HG03045 (cell line): Measurements from ENCODE around the gene STXBP5.
"Not testable (repeated sequence)": the region's sequence is repeated elsewhere in the genome, so short reads cannot be mapped to it uniquely, and the experiment has no call there.

Experiments
- ATAC-seq: cut with Tn5 transposase; IDR thresholded peaks from one replicate; pipeline ENCODE4 v1.9.1; 2021; ENCODE audit warnings: mild to moderate bottlenecking, moderate library complexity; ENCODE audit not compliant: unreplicated experiment

The STXBP5 gene

DNA sequence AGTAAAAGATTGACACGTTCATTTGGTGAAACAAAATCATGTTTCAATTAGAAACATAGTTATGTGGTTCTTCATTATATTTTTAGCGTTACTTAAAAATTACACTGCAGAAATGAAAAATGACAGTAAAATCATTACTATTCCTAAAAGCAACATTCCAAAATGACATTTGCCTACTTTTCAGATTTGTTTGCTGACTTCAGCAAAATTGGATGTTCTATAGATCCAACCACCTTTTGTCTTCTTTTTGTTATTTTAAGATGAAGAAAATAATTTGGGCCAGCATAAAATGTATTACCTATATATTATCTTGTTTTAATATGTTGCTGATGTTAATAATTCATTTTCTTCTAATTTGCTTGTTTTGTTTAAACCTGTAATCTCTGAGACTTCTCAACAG is 30.5 kb downstream of the STXBP5 start:
- ATAC-seq, result no peak

DNA sequence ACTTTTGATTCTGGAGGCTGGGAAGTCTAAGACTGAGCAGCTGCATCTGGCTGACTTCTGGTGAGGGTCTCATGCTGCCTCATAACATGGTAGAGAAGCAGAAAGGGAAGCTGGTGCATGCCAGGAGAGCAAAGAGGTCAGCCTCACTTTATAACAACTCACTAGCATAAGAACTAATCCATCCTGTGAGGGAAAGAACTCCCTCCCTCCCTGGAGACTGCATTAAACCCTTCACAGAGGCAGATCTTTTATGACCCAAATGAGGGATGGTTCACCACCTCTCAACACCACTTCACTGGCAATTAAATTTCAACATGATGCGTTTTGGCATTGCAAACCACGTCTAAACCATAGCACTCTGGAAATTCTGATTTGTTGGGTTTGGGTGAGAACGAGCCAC is 33.9 kb downstream of the STXBP5 start:
- no peak for ATAC-seq

DNA sequence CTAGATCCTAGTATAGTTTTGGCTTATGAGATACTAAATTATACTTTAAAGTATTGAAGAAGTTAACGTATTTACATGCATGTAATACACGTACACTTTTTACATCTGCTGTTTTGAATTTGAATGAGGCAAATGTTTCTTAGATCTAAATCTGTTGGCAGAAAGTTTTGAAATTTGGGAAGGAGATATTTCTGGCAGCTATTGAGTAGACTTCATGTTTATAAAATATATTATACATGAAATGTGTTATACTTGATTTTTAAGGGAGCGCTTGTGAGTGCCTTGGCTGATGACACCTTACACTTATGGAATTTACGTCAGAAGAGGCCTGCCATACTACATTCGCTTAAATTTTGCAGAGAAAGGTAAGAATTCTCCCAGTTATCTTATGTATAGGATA is 34.7 kb downstream of the STXBP5 start:
- ATAC-seq, result no peak

DNA sequence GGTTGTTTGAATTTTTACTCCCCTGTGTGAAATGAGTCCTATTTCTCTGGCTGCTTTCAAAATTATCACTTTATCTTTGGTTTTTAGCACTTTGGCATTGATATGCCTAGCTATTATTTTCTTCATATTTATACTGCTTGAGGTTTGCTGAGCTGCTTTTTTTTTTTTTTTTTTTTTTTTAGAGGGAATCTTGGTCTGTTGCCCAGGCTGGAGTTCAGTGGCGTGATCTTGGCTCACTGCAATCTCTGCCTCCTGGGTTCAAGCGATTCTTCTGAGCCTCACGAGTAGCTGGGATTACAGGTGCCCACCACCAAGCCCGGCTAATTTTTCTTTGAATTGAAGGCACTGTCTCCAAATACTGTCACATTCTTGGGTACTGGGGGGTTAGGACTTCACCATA is 40.6 kb downstream of the STXBP5 start:
- ATAC-seq, result no peak

DNA sequence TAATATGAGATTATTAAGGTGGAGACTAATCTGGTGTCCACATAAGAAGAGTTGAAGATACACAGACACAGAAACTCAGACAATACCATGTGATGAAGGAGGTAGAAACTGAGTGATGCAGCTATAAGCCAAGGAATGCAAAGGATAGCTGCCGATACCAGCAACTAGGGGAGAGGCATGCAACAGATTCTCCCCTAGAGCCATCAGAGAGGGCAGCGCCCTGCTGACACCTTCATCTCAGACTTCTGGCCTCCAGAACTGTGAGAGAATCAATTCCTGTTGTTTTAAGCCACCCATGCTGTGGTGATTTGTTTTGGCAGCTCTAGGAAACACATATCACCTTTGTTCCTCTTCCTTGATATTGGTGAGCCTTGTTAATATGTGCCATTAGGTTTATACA is 41.5 kb downstream of the STXBP5 start:
- ATAC-seq, result no peak

DNA sequence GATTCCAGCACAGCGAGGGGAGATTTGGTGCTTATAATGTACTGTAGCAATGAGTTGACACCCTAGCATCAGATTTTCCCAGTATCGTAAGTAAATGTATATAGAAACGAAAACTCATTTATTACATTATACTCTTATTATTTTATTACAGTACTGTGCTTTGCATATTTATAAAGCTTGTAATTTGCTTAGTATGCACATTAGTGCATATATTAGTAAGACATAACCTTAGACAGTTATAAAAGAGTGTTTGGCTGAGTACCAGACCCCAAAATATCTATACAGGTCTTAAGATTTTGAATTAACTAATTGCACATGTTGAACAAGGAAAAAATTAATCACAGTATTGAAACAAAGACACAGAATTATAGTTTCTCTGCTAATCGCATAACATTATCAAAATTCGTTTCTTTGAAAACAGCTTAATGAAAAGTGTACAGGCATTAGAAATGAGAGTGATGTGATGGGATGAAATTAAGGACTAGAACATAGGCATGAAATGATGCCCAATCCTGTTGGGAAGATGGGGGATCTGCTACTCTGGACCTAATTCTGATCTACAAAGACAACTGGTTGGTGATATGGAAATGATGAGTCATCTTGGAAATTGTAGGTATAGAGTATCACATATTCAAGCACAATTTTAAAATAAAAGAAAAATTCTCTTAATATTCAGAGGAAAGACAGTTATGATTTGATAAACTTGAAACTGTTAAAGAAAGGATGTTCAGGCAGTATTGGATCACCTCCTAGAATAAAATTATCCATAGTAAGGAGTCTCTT is 42.8 kb downstream of the STXBP5 start:
- ATAC-seq, result no peak

DNA sequence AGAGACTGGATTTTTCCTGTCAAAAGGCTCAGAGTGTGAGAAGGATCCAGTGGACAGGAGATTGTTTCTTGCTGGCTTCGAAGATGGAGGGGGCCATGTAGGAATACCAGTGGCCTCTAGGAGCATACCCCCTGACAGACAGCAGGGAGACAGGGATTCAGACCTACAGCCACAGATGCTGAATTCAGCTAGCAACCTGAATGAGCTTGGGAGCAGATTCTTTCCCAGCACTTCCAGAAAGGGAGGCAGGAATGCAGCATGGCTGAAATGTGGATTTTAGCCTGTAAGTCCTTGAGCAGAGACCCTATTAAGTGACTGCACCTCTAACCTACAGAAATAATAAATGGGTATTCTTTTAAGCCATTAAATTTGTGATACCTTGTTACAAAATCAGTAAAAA is 44.6 kb downstream of the STXBP5 start:
- ATAC-seq, result no peak

DNA sequence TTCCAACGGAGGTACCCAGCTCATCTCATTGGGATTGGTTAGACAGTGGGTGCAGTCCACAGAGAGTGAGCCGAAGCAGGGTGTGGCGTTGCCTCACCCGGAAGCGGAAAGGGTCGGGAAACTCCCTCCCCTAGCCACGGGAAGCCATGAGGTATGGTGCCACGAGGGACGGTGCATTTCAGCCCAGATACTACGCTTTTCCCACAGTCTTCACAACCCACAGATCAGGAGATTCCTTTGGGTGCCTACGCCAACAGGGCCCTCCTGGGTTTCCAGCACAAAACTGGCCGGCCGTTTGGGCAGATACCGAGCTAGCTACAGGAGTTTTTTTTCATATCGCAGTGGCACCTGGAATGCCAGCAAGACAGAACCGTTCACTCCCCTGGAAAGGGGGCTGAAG is 46.9 kb downstream of the STXBP5 start:
- ATAC-seq, result no peak

DNA sequence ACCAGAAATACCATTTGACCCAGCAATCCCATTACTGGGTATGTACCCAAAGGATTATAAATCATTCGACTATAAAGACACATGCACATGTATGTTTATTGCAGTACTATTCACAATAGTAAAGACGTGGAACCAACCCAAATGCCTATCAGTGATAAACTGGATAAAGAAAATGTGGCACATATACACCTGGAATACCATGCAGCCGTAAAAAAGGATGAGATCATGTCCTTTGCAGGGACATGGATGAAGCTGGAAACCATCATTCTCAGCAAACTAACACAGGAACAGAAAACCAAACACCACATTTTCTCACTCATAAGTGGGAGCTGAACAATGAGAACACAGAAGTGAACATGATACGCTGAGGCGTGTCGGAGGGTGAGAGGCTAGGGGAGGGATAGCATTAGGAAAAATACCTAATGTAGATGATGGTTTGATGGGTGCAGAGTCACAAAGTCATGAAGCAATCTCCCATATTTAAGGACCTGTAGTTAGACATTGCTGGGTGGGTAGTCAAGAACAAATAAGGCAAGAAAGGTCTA is 50.8 kb downstream of the STXBP5 start:
- ATAC-seq, result not testable (repeated sequence)

DNA sequence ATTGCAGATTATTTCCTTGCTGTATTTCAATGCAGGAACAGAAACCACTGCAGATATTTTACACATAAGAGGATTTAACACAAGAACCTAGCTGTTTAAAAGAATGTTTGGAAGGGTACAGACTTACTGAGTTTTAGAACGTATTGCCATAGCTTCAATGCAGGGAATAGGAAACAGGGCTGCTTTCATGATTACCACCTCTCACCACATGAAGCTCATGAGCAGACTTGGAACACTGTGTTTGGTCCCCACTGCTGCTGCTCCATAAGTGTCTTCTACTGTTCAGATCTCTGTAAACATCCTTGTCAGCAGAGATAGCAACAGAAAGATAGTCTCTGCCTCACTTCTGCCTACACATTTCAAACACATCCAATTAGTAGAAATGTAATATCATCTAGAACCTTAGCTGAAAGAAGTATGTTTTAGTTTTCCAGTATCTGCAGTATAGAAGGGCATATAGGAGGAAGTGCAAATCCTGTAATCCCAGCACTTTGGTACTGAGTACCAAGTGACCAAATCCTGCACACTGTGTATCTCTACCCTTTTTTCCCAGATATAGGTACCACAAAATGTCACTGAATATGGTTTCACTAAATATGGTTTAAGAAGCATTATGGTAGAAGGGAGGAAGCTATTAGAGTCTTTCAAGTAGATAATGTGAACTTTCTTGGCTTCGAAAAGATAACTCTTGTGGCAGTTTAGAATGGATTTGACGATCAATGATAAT is 51.9 kb downstream of the STXBP5 start:
- no peak for ATAC-seq

DNA sequence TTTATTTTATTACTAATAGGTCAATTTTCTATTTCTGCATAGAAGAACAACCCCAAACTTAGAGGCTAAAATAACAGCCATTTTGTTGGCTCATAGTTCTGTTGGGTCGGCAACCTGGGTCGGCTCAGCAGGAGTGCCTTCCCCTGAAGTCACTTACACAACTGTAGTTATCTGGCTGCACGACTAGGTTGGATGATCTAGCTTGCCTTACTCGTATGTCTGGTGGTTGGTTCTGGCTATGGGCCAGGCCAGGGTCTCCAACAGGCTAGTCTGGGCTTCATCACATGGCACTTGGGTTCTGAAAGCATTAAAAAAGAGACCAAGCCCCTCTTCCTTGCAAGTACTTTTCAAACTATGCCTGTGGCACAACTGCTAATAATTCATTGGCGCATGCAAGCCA is 53.5 kb downstream of the STXBP5 start:
- ATAC-seq, result no peak

DNA sequence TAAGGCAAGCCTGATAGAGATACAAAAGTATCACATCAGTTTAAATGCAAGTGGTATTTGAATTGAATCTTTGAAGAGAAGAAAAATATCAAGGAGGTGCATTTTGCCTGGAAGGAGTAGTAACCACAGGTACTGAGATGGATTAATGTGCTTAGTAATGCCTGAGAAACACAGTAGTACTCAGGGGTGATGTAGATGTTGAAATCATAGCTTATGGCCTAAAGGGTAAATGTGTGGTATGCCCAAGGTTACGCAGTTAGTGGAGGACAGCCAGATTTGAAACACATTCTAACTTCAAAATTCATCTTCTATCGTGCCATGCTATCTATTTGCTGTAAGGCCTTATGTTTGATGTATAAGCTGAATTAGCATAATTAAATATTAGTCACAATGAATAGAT is 55.9 kb downstream of the STXBP5 start:
- no peak for ATAC-seq

DNA sequence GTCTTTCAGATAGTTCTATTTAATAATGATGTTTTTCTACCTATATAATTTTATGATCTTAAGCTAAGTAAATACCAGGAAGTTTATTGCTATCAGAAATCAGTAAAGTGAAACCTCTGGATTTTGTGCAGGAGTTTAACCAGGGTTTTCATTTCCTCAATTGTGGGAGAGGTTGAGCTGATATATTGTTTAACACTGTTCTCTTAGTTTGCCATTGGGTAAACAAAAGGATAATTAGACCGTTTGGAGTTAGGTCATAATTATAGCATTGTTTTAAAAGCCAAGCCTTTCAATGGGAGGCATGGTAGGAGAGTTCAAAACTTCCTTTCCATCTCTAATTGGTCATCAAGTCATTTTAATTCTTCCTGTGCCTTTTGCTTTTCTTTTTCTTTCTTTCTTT is 58.7 kb downstream of the STXBP5 start:
- no peak for ATAC-seq

DNA sequence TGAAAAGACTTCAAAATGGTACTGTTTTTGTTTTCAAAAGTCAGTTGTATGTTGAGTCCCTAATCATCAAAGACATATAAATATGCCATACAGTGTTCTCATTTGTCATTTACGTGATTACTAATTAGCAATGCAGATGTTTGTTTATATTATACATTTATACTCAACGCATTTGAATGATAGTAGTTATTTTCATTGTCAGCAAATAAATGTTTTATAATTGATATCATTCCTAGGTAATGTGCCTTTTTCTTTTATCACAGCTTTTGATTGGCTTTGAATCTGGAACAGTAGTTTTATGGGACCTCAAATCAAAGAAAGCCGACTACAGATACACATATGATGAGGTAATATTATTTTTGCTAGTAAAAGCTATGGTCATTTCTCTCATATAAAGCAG is 62.6 kb downstream of the STXBP5 start:
- no peak for ATAC-seq

DNA sequence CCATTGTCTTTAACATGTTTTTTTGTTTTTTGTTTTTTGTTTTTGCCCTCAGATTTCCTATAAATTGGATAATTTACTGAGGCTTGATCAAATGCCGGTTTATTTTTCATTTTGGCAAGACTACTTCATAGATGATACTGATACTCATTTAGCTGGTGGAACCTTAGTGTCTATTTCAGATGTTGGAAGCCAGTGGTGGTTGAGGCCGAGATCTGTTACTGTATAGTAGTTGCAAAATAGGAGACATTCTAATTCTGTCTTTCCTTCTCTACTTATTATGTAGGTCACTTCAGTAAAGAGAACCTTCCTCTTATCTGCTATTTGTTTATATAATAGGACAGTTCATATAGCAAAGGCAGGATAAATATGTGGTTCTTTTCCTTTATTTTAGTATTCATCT is 63.4 kb downstream of the STXBP5 start:
- no peak for ATAC-seq

DNA sequence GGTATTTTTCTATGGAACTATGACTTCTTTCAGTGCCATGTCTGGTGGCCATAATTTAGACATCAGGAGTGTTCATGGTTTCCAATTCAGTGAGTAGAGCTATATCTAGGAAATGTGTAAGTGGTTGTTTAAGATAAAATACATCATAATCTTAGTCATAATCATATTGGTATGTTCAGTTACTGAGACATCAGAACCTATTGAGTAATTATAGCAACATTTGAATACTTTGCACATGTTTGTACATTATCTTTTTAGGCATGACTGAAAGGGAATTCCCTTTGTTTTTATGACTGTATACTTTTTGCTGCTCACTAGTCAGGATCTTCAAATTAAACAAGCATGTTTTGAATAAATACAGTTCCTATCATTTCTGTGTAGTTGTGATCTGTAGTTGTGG is 64.0 kb downstream of the STXBP5 start:
- ATAC-seq, result no peak

DNA sequence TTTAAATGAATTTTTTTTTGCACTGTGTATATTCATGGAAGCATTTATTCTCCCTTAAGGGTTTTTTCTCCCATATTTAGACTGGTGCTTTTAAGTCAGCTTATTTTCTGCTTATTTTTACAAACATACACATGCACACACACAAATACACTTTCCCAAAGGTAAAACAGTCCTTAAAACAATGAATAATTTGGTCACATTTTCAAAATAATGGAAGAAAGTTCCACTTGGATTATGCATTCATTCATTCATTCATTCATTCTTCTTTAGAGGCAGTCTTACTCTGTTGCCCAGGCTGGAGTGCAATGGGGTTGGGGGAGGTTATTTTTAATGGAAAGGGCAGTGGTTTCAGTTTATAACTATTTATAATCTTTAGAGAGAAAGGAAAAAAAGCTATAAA is 69.8 kb downstream of the STXBP5 start:
- no peak for ATAC-seq

DNA sequence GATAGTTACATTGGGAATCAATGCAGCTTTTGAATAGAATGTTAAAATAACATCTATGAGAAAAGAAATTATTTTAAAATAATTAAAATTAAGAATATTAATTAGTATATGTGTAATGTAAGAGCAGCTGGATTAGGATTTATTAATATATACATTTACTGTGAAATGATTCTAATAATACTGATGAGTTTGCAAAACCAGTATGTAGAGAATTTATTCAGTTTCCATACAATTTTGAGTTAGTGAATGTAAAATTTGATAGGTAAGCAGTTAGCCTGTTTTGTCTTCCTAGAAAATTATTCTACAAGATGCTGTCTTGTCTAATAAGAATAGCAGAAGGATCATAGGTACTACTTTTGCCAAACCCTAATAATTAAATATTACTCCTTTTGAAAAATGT is 70.6 kb downstream of the STXBP5 start:
- no peak for ATAC-seq

DNA sequence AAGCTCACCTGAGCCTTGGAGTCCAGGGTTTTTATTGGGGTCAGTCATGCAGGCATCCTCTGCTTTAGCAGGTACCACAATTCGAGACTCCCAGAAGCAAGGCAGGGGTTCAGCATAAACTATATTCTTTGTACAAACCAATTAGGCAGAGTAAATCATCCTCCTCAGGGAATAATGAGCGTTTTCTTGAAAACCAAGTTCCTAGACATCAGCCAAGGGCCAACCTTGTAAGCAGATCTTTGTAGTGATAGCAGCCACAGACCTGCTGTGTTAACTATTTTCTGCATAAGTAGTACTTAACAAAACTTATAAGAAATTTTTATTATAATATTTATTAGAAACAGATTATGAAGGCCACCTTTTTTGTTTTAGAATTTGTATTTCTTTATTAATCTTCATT is 74.7 kb downstream of the STXBP5 start:
- no peak for ATAC-seq

DNA sequence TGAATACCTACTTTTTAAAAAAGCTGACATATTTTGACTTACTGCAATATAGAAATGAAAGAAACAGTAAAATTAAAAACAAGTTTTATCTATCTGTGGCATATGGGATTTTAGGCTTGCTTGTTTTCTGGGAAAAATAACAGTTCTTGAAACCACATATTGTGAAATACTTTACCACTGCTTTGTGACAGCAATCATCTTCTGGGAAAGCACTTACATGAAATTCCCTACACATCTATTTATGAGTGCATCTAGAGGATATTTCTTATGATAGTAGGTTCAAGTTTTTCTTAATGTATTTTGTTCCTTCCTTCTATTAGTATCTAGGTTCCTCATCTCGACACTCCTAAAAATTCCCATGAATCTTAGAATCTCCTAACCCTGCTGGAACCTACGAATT is 75.2 kb downstream of the STXBP5 start:
- ATAC-seq, result no peak

DNA sequence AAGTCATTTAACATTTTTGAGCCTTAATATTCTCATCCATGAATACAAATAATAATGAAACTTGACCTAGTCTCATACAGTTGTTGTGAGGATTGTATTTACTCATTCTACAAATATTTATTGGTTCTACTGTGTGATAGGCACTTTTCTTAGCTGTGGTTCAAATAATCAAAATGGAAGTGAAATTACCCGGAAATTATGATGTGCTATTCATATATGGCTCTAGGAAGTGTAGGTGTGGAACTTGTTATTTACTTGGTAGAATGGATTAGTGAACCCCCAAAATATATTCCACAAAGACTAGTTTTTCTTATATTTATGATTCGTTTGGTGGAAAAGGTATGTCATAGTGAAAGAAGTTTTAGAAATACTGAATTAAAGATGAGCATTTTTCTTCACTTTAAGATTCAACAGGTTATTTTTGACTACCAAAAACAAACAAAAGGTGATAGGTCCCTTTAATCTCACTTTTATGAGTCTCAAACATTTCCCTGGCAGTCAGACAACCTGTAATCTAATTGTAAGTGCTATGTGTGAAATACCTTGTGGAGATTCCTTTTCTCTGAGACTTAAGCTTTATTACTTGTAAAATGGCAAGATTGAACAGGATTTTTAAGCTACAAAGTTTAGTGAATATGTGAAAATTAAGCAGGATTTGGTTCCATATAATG is 77.8 kb downstream of the STXBP5 start:
- ATAC-seq, result no peak

DNA sequence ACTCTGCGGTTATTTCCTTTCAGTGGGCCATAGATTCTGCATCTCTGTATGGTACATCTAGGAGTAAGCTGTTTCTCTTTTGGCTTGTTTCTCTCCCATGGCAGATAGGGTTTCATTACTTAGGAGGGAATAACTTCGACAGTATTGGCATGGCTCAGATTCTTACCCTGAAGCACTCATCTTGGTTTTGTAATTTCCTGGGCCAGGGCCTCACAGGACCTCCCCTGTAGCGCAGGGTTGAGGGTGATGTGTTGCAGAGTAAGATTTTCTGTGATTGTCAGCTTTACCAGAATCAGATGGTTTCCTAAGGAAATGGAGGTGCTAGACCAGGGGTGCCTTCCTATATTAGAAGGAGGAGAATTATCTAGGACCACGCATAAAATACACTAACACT is 78.3 kb downstream of the STXBP5 start:
- no peak for ATAC-seq
